Tibial nerve (tissue), 4 donors: Measurements from ENCODE around the gene ISYNA1.

Source experiments
- EP300 ChIP-seq, 2 donors: sonication (generic); formaldehyde crosslinking; IDR thresholded peaks; one replicate each; pipeline ENCODE4 v1.6.1; 2017; ENCODE audit warnings: antibody characterized with exemption in 2 of 2, mild to moderate bottlenecking in 1 of 2
- POLR2A ChIP-seq, 2 donors: fragments of 450-650 bp; IDR thresholded peaks; one replicate each; pipeline ENCODE4 v1.6.1; 2017; ENCODE audit warnings: antibody characterized with exemption in 2 of 2, mild to moderate bottlenecking in 2 of 2, moderate library complexity in 2 of 2
- TF ChIP-seq, protein P1 (sequence below), 5 experiments: fragments of 200-600 bp in 3 of 5; fragments of 450-650 bp in 2 of 5; sonication (generic) in 3 of 5; IDR thresholded peaks; one replicate each; pipeline ENCODE4 v1.5.1; 2016 to 2019; ENCODE audit warnings: antibody characterized with exemption in 5 of 5, mild to moderate bottlenecking in 3 of 5, moderate library complexity in 2 of 5

- TF ChIP-seq, protein P1, sequence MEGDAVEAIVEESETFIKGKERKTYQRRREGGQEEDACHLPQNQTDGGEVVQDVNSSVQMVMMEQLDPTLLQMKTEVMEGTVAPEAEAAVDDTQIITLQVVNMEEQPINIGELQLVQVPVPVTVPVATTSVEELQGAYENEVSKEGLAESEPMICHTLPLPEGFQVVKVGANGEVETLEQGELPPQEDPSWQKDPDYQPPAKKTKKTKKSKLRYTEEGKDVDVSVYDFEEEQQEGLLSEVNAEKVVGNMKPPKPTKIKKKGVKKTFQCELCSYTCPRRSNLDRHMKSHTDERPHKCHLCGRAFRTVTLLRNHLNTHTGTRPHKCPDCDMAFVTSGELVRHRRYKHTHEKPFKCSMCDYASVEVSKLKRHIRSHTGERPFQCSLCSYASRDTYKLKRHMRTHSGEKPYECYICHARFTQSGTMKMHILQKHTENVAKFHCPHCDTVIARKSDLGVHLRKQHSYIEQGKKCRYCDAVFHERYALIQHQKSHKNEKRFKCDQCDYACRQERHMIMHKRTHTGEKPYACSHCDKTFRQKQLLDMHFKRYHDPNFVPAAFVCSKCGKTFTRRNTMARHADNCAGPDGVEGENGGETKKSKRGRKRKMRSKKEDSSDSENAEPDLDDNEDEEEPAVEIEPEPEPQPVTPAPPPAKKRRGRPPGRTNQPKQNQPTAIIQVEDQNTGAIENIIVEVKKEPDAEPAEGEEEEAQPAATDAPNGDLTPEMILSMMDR (IDR thresholded peaks at IDR 0.05) = no peak
- TF ChIP-seq POLR2A (IDR thresholded peaks at IDR 0.05) = no peak
- TF ChIP-seq EP300 (IDR thresholded peaks at IDR 0.05) = no peak
Measured at GRCh38 chr19:18457483-18458331, 19.8 kb upstream of the ISYNA1 start.
